NCI-H2107 (cell line): ENCODE results near the gene BLOC1S1.

Source experiments
- DNase-seq: peaks from one replicate; lab custom pipeline; 2025; lab: John Stamatoyannopoulos, UW

The BLOC1S1 gene

GRCh38 chr12:55728186-55728938 lies 12.5 kb downstream of the BLOC1S1 start:
- DNase-seq: no peak

DNA sequence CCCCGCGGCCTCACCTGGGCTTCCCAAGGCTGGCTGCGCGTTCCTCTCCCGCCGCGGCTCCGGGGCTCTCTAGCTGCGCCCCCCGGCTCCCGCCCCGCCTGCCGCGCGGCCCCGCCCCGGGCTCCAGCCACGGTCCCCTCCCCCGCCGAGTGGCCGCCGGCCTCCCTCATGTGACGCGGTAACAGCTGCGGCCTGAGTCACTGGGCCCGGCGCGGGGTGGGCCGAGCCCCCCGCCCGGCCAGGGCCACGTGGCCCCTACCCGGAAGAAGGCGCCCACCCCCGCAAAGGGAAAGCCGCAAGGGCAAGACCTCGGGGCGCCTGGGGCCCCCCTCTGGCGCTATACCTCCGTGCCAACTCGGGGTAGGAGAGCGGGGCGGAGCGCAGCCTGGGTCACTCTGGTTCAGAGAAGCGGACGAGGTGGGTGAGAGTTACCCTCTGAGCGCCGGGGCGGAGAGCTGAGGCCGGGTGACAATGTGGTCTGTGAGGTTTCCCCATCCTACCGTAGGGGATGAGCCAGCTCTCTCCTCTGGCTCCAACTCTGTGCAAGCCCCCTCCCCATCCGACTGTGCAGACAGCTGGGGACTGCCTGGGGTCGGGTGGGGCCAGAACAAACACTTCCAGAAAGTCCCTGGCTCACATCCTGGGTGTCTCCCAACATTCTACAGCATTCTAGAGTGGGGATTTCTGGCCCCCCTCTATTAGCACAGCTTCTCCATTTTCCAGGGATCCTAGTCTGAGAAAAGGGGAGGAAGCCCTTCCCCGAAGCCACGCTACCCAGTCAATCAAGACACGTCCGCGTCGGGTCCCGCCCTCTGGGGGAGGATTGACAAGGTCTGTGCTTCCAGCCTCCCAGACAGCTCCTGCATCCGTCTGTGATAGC lies 13.3 kb downstream of the BLOC1S1 start, which contains the start of gene CD63:
Gene CD63 (minus strand): TSS at position 71 of the 880 bp plus-strand sequence. CDS start 668 bp downstream, outside the sequence.
- peak; percentile 86 for DNase-seq

GRCh38 chr12:55729819-55730818 lies 14.3 kb downstream of the BLOC1S1 start:
- no peak for DNase-seq

- DNase-seq: no peak
These were observed 16.4 kb downstream of the BLOC1S1 start for GRCh38 chr12:55732288-55732687.

DNA sequence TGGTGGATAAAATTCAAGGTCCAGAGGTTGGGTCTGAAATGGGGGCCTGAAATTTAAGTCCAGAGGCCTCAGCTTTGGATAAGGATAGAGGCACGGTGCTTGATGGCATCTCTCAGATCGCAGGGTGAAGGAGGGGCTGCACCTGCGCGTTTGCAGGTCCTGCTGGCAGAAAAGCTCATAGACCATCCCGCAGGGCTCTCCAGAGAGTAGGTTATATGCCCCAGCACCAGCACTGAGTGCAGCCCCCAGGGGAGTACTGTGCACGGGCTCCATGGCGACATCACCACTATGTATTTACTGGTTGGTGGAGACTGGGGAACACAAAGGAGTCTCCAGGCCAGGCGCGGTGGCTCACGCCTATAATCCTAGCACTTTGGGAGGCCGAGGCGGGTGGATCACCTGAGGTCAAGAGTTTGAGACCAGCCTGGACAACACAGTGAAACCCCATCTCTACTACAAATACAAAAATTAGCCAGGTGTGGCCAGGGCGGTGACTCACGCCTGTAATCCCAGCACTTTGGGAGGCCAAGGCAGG lies 17.2 kb downstream of the BLOC1S1 start:
- no peak for DNase-seq

DNA sequence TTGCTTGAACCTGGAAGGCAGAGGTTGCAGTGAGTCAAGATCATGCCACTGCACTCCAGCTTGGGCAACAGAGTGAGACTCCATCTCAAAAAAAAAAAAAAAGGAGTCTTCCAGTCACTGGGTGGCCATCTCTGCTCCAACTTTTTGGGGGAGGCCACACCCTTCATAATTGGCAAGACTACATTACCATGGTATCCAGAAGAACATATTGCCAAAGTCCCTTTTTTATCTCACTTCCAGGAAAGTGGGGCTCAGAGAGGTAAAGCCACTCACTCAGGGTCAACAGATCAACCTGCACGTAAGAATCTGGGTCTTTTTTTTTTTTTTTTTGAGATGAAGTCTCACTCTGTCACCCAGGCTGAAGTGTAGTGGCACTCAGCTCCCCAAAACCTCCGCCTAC lies 18.0 kb downstream of the BLOC1S1 start:
- DNase-seq: no peak

DNA sequence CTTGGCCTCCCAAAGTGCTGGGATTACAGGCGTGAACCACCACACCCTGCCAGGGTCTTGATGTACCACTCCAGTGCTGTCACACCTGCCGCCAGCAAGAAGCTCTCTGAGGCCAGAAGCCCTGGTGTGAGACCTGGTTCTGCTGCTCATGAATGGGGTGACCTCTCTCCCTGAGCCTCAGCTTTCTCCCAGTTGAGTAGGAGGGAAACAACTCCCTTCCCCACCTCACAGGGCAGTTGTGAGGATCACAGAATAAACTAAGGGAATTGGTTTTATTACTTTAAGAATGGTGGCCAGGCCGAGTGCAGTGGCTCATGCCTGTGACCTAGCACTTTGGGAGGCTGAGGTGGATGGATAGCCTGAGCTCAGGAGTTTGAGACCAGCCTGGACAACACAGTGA lies 18.7 kb downstream of the BLOC1S1 start:
- no peak for DNase-seq

DNA sequence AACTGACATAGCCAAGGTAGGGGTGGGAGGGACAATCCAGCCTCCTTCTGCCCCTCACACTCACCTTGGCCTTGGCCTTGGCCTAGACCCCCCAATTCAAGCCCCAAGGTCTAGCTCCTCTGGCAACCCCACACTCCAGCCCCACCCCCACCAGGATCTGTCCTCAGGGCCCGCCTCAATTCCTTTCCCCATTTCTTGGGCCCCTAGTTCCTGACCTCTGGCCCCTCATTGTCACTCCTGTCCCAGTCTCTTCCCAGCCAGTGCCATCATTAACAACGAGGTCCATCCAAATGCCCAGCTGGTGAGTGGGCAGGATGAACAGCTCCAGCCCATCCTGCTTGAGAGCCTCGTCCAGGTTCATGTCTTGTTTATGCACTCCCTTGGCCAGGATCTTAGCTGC lies 20.2 kb downstream of the BLOC1S1 start:
- no peak for DNase-seq

GRCh38 chr12:55736780-55737580 lies 21.1 kb downstream of the BLOC1S1 start:
- DNase-seq: peak; percentile 56

DNA sequence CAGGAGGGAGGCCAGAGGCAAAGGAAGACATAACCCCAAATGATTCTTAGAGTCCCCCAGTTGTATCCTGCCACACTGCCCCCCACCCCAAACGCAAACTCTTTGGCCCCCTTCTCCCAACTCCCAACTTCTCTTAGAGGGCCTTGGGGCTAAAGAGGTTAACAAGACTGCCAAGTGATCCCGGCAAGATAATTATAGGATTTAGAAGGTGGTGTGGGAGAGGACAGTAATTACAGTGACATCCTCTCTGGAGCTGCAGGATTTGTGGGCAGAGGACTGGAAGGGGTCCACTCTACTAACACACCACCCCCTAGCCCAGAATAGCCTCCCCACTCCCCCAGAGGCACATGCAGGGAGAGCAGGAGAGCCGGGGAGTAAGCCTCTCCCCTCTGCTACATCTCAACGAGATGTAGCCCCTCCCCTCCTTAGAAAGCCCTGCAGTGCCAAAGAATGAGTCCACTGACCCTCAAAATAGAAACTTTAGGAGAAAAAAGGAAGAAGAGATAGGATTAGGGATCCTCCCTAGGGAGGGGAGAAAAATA lies 21.8 kb downstream of the BLOC1S1 start:
- DNase-seq: no peak

GRCh38 chr12:55738123-55739024 lies 22.5 kb downstream of the BLOC1S1 start:
- peak; percentile 85 for DNase-seq

- DNase-seq: no peak
These were observed 23.2 kb downstream of the BLOC1S1 start for GRCh38 chr12:55739025-55739378.

- DNase-seq: no peak
These were observed 26.3 kb downstream of the BLOC1S1 start for GRCh38 chr12:55741931-55742680.

DNA sequence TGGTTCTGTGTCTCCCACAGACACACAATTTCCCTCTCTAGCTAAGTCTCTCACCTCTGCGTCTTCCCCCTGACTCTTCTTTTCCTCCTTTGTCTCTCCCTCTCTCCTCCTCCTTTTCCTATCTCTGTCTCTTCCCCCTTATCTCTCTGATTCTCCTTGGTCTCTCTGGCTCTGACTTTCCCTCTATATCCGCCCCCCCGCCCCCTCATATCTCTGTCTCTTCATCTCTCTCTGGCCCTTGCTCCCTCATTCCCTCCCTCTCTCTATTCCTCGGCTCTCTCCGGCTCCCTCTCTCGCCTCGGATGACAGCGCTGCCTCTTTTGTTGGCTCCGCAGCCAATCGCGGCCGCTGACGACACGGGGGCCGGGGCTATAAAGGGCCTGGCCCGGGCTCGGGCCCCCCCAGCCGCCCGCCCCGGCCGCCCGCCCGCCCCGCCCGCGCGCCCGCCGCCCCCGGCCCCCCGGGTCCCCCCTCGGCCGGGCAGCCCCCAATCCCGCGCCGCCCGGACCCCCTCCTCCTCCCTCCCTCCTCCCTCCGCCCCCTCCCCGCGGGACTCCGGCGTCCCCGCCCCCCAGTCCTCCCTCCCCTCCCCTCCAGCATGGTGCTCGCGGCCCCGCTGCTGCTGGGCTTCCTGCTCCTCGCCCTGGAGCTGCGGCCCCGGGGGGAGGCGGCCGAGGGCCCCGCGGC lies 27.0 kb downstream of the BLOC1S1 start, which contains the start of gene GDF11:
Gene GDF11 (plus strand): TSS at position 404 of the 687 bp plus-strand sequence. CDS start 195 bp downstream, at position 599.
- DNase-seq: peak; percentile 78

DNA sequence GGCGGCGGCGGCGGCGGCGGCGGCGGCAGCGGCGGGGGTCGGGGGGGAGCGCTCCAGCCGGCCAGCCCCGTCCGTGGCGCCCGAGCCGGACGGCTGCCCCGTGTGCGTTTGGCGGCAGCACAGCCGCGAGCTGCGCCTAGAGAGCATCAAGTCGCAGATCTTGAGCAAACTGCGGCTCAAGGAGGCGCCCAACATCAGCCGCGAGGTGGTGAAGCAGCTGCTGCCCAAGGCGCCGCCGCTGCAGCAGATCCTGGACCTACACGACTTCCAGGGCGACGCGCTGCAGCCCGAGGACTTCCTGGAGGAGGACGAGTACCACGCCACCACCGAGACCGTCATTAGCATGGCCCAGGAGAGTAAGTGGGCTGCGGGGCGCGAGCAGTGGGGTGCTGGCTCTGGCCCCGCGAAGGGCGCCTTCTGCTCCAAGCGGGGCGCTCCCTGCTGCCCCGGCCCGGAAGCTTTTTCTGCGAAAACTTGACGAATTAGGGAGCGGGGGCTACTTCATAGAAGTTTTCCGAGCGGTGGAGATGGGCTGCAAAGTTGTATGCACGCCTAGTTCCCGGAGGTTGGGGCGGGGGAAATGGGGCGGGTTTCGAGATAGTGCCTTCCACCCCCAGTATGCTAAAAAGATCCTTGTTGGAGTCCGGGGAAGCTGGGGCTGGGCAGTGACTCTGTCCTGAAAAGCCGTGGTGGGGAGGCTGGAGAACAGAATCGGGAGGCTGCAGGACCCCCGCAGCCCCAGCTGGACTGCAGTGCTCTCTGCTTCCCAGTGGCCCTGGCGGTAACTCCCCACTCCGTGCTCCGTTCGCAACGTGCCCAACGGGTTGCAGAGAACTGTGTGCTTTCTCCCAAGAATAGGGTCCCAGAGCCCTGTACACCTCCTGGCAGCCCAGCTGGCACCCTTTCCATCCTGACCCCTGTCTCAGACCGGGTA lies 27.8 kb downstream of the BLOC1S1 start:
- no peak for DNase-seq

DNA sequence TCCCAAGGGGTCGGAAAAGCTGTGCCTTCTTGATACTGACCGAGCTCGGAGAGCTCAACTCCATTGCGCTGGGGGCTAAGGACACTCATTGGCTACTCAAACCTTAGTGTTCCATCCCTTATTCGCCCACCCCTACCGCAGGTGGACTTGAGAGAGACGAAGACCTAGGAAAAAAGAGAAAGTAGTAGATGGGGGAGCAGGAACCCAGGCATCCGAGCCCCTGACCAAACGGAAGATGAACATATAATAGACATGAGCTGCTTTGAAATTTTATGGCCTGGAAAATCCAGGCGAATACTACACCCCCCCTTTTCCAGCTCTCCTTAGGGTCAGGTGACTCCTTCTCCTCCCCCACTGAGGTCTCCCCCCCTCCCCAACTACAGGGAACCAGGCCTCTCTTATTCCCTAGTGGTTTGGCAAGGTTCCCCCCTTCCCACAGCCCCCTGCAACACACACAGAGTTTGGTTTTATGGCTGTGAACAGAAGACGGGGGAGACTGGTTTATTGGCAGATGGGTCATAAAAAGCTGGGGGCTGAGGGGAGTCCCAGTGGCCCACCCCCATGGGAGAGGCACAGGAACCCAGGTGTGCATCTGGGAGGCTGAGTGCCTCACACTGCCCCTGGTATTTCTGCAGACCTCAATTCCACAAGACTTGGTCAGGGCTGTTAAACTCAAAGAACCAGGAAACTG lies 28.6 kb downstream of the BLOC1S1 start:
- no peak for DNase-seq
